ENCODE data around the gene ADAMTSL1.
A peak's percentile ranks its signal among the peaks of the same experiment; 100 is the strongest.

Gene ADAMTSL1

GRCh38 chr9:18778846-18779245 lies 304.9 kb downstream of the ADAMTSL1 start:
- H3K4me3 ChIP-seq (ENCODE audit: low read length), result no peak overlapping the region
- no peak for TF ChIP-seq CTCF (IDR thresholded peaks at IDR 0.05; ENCODE audit: insufficient read depth, low read depth, low read length, missing control alignments)
- DNase-seq (ENCODE audit: low read depth), result no peak

- H3K4me3 ChIP-seq (ENCODE audit: low read length), result no peak overlapping the region
- no peak for DNase-seq (ENCODE audit: low read depth)
- TF ChIP-seq CTCF (IDR thresholded peaks at IDR 0.05; ENCODE audit: insufficient read depth, low read depth, low read length, missing control alignments), result no peak
Measured at GRCh38 chr9:18783909-18784308, 310.0 kb downstream of the ADAMTSL1 start.

GRCh38 chr9:18785604-18786003 lies 311.7 kb downstream of the ADAMTSL1 start:
- no peak for TF ChIP-seq CTCF (IDR thresholded peaks at IDR 0.05; ENCODE audit: insufficient read depth, low read depth, low read length, missing control alignments)
- H3K4me3 ChIP-seq (ENCODE audit: low read length), result no peak overlapping the region
- no peak for DNase-seq (ENCODE audit: low read depth)

- TF ChIP-seq CTCF (IDR thresholded peaks at IDR 0.05; ENCODE audit: insufficient read depth, low read depth, low read length, missing control alignments), result no peak
- H3K4me3 ChIP-seq (ENCODE audit: low read length), result no peak overlapping the region
- DNase-seq (ENCODE audit: low read depth), result no peak
Measured at GRCh38 chr9:18786196-18786595, 312.2 kb downstream of the ADAMTSL1 start.

GRCh38 chr9:18786911-18787650 lies 313.1 kb downstream of the ADAMTSL1 start:
- DNase-seq (ENCODE audit: low read depth), result no peak
- no peak for TF ChIP-seq CTCF (IDR thresholded peaks at IDR 0.05; ENCODE audit: insufficient read depth, low read depth, low read length, missing control alignments)
- no peak overlapping the region for H3K4me3 ChIP-seq (ENCODE audit: low read length)

GRCh38 chr9:18788256-18788655 lies 314.3 kb downstream of the ADAMTSL1 start:
- TF ChIP-seq CTCF (IDR thresholded peaks at IDR 0.05; ENCODE audit: insufficient read depth, low read depth, low read length, missing control alignments), result no peak
- no peak for DNase-seq (ENCODE audit: low read depth)

GRCh38 chr9:18791074-18791473 lies 317.1 kb downstream of the ADAMTSL1 start:
- DNase-seq (ENCODE audit: low read depth), result peak; percentile 16
- no peak overlapping the region for H3K4me3 ChIP-seq (ENCODE audit: low read length)
- TF ChIP-seq CTCF (IDR thresholded peaks at IDR 0.05; ENCODE audit: insufficient read depth, low read depth, low read length, missing control alignments), result peak; percentile 22

More at GRCh38 chr9:18788256-18788655, 314.3 kb downstream of the ADAMTSL1 start:
- no peak overlapping the region for H3K4me3 ChIP-seq (ENCODE audit: low read length)
